Activated naive CD4-positive, alpha-beta T cell treated with anti-CD3 and anti-CD28 coated beads for 36 hours (primary cell): ENCODE measurements around the gene ZCCHC8. TPM values are rescaled to one million over a fixed set of nuclear protein-coding genes. Genes with fewer than 3 reads are reported as not detected.
"Not testable (repeated sequence)": the region's sequence is repeated elsewhere in the genome, so short reads cannot be mapped to it uniquely, and the experiment has no call there.

Experiments used
- CTCF ChIA-PET: fragments of 350-600 bp; sonication (Branson Sonifier 250); formaldehyde crosslinking; loops from one replicate; lab custom pipeline; 2021; ENCODE audit warnings: antibody characterized with exemption; lab: Charles Lee
- DNase-seq: peaks from one replicate; pipeline ENCODE4 v3.0.0-alpha.2; 2020
- H3K27ac Mint-ChIP-seq: one replicate; pipeline ENCODE4 v1.8.0; 2021; ENCODE audit warnings: mild to moderate bottlenecking, mixed read lengths
- H3K27me3 Mint-ChIP-seq: one replicate; pipeline ENCODE4 v1.8.0; 2021; ENCODE audit warnings: low read depth, mixed read lengths
- H3K36me3 Mint-ChIP-seq: one replicate; pipeline ENCODE4 v1.8.0; 2021; ENCODE audit warnings: low read depth, mixed read lengths
- H3K4me1 Mint-ChIP-seq: one replicate; pipeline ENCODE4 v1.8.0; 2021; ENCODE audit warnings: low read depth, mixed read lengths
- H3K4me3 Mint-ChIP-seq: one replicate; pipeline ENCODE4 v1.8.0; 2021; ENCODE audit warnings: mild to moderate bottlenecking, moderate library complexity, mixed read lengths
- H3K9me3 Mint-ChIP-seq: one replicate; pipeline ENCODE4 v1.8.0; 2021; ENCODE audit warnings: mixed read lengths
- intact Hi-C: fragments of 100-400 bp; cut with micrococcal nuclease; formaldehyde crosslinking; loops from one replicate; pipeline ENCODE4 v1.15.1; 2023
- total RNA-seq, 2 experiments: library from RNA; stranded (reverse); gene quantifications; one replicate each; pipeline ENCODE4 v1.2.3, GENCODE V29; 2021

Gene ZCCHC8
- total RNA-seq, 2 experiments from 2014 or later: 25.9 to 26.0 TPM

- intact Hi-C loops: no loop called here
- no peak overlapping the region for H3K27ac Mint-ChIP-seq
- CTCF ChIA-PET: no interaction called here
Measured at GRCh38 chr12:122505419-122506051, 4.8 kb upstream of the ZCCHC8 start.

GRCh38 chr12:122503783-122504590, 3.3 kb upstream of the ZCCHC8 start:
- intact Hi-C loops: no loop called here
- CTCF ChIA-PET: interaction anchor here (0.6 to 1.5 kb wide), 2 partner anchors 33 to 104 kb away, joined by 4 to 5 read pairs; no protein-coding TSS in a partner anchor

More at GRCh38 chr12:122505419-122506051, 4.8 kb upstream of the ZCCHC8 start:
- no peak for DNase-seq
- peaks cover 62% of the 10 kb centered on the region for H3K36me3 Mint-ChIP-seq
- no peak overlapping the region for H3K4me3 Mint-ChIP-seq
- H3K4me1 Mint-ChIP-seq: peaks cover 18% of the 10 kb centered on the region
- H3K9me3 Mint-ChIP-seq: no peaks in the 10 kb centered on the region
- no peaks in the 10 kb centered on the region for H3K27me3 Mint-ChIP-seq

GRCh38 chr12:122503147-122503751, 2.5 kb upstream of the ZCCHC8 start:
- no peaks in the 10 kb centered on the region for H3K27me3 Mint-ChIP-seq
- H3K4me1 Mint-ChIP-seq: peaks cover 31% of the 10 kb centered on the region
- H3K27ac Mint-ChIP-seq: peak overlapping the region; percentile 38
- H3K4me3 Mint-ChIP-seq: no peak overlapping the region
- no peak for DNase-seq
- CTCF ChIA-PET: interaction anchor here (1.5 kb wide), 1 partner anchor 104 kb away, joined by 5 read pairs; no protein-coding TSS in a partner anchor
- intact Hi-C loops: no loop called here
- peaks cover 51% of the 10 kb centered on the region for H3K36me3 Mint-ChIP-seq
- H3K9me3 Mint-ChIP-seq: no peaks in the 10 kb centered on the region

More at GRCh38 chr12:122503783-122504590, 3.3 kb upstream of the ZCCHC8 start:
- H3K4me3 Mint-ChIP-seq: no peak overlapping the region
- H3K4me1 Mint-ChIP-seq: peaks cover 24% of the 10 kb centered on the region
- peaks cover 54% of the 10 kb centered on the region for H3K36me3 Mint-ChIP-seq
- no peaks in the 10 kb centered on the region for H3K9me3 Mint-ChIP-seq
- no peak for DNase-seq
- H3K27me3 Mint-ChIP-seq: no peaks in the 10 kb centered on the region
- H3K27ac Mint-ChIP-seq: peak overlapping the region; percentile 38

GRCh38 chr12:122501489-122501989, 807 bp upstream of the ZCCHC8 start:
- DNase-seq: no peak
- Mint-ChIP-seq H3K9me3 (no peaks in the 10 kb centered on the region), H3K27me3 (no peaks in the 10 kb centered on the region), H3K4me3 (peak overlapping the region; percentile 93), H3K36me3 (peaks cover 44% of the 10 kb centered on the region), H3K4me1 (peaks cover 37% of the 10 kb centered on the region), H3K27ac (peak overlapping the region; percentile 97)
- intact Hi-C loops: loop anchor here (1.0 to 2.0 kb wide), 9 partner anchors 26 to 699 kb away; partner anchors contain the start of genes DENR, DIABLO, KNTC1 and VPS33A
- CTCF ChIA-PET: interaction anchor here (0.6 to 1.4 kb wide), 3 partner anchors 22 to 103 kb away, joined by 3 to 7 read pairs (median 5); no protein-coding TSS in a partner anchor

- Mint-ChIP-seq H3K27me3 (no peaks in the 10 kb centered on the region), H3K27ac (peak overlapping the region; percentile 97), H3K36me3 (peaks cover 32% of the 10 kb centered on the region), H3K4me3 (peak overlapping the region; percentile 93), H3K4me1 (peaks cover 44% of the 10 kb centered on the region), H3K9me3 (no peaks in the 10 kb centered on the region)
- peak; percentile 53 for DNase-seq
- CTCF ChIA-PET: interaction anchor here (0.9 to 2.7 kb wide), 6 partner anchors 15 to 100 kb away, joined by 3 to 7 read pairs (median 4); no protein-coding TSS in a partner anchor
- intact Hi-C loops: loop anchor here (2.0 kb wide), 1 partner anchor 697 kb away; no protein-coding TSS in a partner anchor
Measured at GRCh38 chr12:122499991-122500684, 594 bp downstream of the ZCCHC8 start.

GRCh38 chr12:122495258-122495657, 5.5 kb downstream of the ZCCHC8 start:
- CTCF ChIA-PET: interaction anchor here (0.6 to 1.1 kb wide), 3 partner anchors 15 to 23 kb away, joined by 3 to 4 read pairs (median 4); no protein-coding TSS in a partner anchor
- intact Hi-C loops: no loop called here
- H3K27ac Mint-ChIP-seq: no peak overlapping the region
- H3K27me3 Mint-ChIP-seq: no peaks in the 10 kb centered on the region
- DNase-seq: no peak
- peaks cover 28% of the 10 kb centered on the region for H3K36me3 Mint-ChIP-seq
- no peaks in the 10 kb centered on the region for H3K9me3 Mint-ChIP-seq
- H3K4me3 Mint-ChIP-seq: no peak overlapping the region
- H3K4me1 Mint-ChIP-seq: peaks cover 30% of the 10 kb centered on the region

- CTCF ChIA-PET, intact Hi-C loops, H3K9me3 Mint-ChIP-seq, H3K4me3 Mint-ChIP-seq, H3K27ac Mint-ChIP-seq, H3K27me3 Mint-ChIP-seq, DNase-seq: not testable (repeated sequence)
- Mint-ChIP-seq H3K36me3 (peaks cover 25% of the 10 kb centered on the region), H3K4me1 (peaks cover 18% of the 10 kb centered on the region)
Measured at GRCh38 chr12:122493222-122493621, 7.5 kb downstream of the ZCCHC8 start.

GRCh38 chr12:122491991-122492390, 8.7 kb downstream of the ZCCHC8 start:
- Mint-ChIP-seq H3K27me3 (no peaks in the 10 kb centered on the region), H3K4me3 (no peak overlapping the region), H3K36me3 (peaks cover 25% of the 10 kb centered on the region), H3K9me3 (no peaks in the 10 kb centered on the region), H3K27ac (peak overlapping the region; percentile 4), H3K4me1 (peaks cover 12% of the 10 kb centered on the region)
- DNase-seq: no peak
- intact Hi-C loops: no loop called here
- CTCF ChIA-PET: interaction anchor here (0.5 to 1.5 kb wide), 2 partner anchors 20 to 84 kb away, joined by 4 to 7 read pairs; no protein-coding TSS in a partner anchor

GRCh38 chr12:122489038-122489437, 11.7 kb downstream of the ZCCHC8 start:
- no peak overlapping the region for H3K4me3 Mint-ChIP-seq
- no peaks in the 10 kb centered on the region for H3K27me3 Mint-ChIP-seq
- H3K36me3 Mint-ChIP-seq: peaks cover 39% of the 10 kb centered on the region
- no peak overlapping the region for H3K27ac Mint-ChIP-seq
- CTCF ChIA-PET: interaction anchor here (0.6 kb wide), 2 partner anchors 30 to 492 kb away, joined by 3 read pairs; no protein-coding TSS in a partner anchor
- intact Hi-C loops: no loop called here
- H3K9me3 Mint-ChIP-seq: no peaks in the 10 kb centered on the region
- no peaks in the 10 kb centered on the region for H3K4me1 Mint-ChIP-seq
- no peak for DNase-seq

- intact Hi-C loops, DNase-seq, H3K4me1 Mint-ChIP-seq, H3K9me3 Mint-ChIP-seq, H3K27me3 Mint-ChIP-seq, H3K4me3 Mint-ChIP-seq, CTCF ChIA-PET, H3K27ac Mint-ChIP-seq: not testable (repeated sequence)
- peaks cover 44% of the 10 kb centered on the region for H3K36me3 Mint-ChIP-seq
Measured at GRCh38 chr12:122487807-122488206, 12.9 kb downstream of the ZCCHC8 start.

GRCh38 chr12:122486805-122487426, 13.8 kb downstream of the ZCCHC8 start:
- intact Hi-C loops: no loop called here
- H3K27ac Mint-ChIP-seq: peak overlapping the region; percentile 28
- H3K4me1 Mint-ChIP-seq: peaks cover 5% of the 10 kb centered on the region
- H3K4me3 Mint-ChIP-seq: no peak overlapping the region
- H3K27me3 Mint-ChIP-seq: no peaks in the 10 kb centered on the region
- peaks cover 39% of the 10 kb centered on the region for H3K36me3 Mint-ChIP-seq
- CTCF ChIA-PET: interaction anchor here (0.6 to 1.4 kb wide), 2 partner anchors 10 to 16 kb away, joined by 4 read pairs; no protein-coding TSS in a partner anchor
- no peaks in the 10 kb centered on the region for H3K9me3 Mint-ChIP-seq
- no peak for DNase-seq
